ENCODE results near the gene PDCD10. TPM values are rescaled to one million over a fixed set of nuclear protein-coding genes. Genes with fewer than 3 reads are reported as not detected.

The PDCD10 gene
- total RNA-seq = 10 to 100 TPM; 39.6 to 63.5 (median 48.9) TPM

GRCh38 chr3:167734498-167735232 lies at the start of gene PDCD10:
TSS of gene PDCD10 (minus strand) at chr3:167734892. CDS start at chr3:167720157, 14,735 bp downstream.
- H3K4me3 ChIP-seq (ENCODE audit: low read depth, poor library complexity, severe bottlenecking) = peak within 1 kb of the TSS; percentile 93
- DNase-seq (ENCODE audit: low spot score in 2 of 2) = peak; percentile 98 to 99
- TF ChIP-seq POLR2A (IDR thresholded peaks at IDR 0.05) = no peak
- TF ChIP-seq, protein P1, sequence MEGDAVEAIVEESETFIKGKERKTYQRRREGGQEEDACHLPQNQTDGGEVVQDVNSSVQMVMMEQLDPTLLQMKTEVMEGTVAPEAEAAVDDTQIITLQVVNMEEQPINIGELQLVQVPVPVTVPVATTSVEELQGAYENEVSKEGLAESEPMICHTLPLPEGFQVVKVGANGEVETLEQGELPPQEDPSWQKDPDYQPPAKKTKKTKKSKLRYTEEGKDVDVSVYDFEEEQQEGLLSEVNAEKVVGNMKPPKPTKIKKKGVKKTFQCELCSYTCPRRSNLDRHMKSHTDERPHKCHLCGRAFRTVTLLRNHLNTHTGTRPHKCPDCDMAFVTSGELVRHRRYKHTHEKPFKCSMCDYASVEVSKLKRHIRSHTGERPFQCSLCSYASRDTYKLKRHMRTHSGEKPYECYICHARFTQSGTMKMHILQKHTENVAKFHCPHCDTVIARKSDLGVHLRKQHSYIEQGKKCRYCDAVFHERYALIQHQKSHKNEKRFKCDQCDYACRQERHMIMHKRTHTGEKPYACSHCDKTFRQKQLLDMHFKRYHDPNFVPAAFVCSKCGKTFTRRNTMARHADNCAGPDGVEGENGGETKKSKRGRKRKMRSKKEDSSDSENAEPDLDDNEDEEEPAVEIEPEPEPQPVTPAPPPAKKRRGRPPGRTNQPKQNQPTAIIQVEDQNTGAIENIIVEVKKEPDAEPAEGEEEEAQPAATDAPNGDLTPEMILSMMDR (IDR thresholded peaks at IDR 0.05) = no peak
- WGBS, 2 donors = 0% methylated on average over 40 to 46 of the region's 49 CpGs
- intact Hi-C loops (cut with DNase I; ENCODE audit: low total_unique reads) = no loop called here

DNA sequence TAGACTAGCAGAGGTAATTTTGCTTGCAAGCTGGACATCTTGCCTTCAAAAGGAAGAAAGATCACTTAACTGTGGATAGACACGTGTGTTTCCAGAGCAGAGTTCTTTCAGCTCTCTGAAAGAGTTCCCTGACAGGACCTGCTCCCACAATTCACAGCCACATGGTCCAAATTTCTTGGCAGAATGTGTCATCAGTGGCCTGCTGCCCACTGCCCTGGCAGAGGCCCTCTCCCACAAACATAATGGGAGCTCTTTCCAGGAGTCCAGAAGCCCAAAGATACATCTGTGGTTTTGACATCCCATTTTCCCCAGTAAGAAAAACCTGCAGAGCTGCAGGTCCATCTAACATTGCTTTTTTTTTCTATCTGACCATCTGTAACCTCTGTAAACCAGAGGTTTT lies 49.1 kb upstream of the PDCD10 start:
- intact Hi-C loops (cut with DNase I; ENCODE audit: low total_unique reads) = no loop called here
- no peak for DNase-seq (ENCODE audit: low spot score in 2 of 2)
- 36 to 58% methylated on average over 1 of the region's 1 CpG for WGBS, 2 donors
- H3K4me3 ChIP-seq (ENCODE audit: low read depth, poor library complexity, severe bottlenecking) = no peak overlapping the region
- TF ChIP-seq, protein P1 (IDR thresholded peaks at IDR 0.05) = no peak
- TF ChIP-seq POLR2A (IDR thresholded peaks at IDR 0.05) = no peak

GRCh38 chr3:167780214-167780883 lies 45.7 kb upstream of the PDCD10 start:
- H3K4me3 ChIP-seq (ENCODE audit: low read depth, poor library complexity, severe bottlenecking) = no peak overlapping the region
- WGBS, 2 donors = 71 to 80% methylated on average over 2 of the region's 2 CpGs
- TF ChIP-seq POLR2A (IDR thresholded peaks at IDR 0.05) = no peak
- TF ChIP-seq, protein P1 (IDR thresholded peaks at IDR 0.05) = no peak
- intact Hi-C loops (cut with DNase I; ENCODE audit: low total_unique reads) = no loop called here
- DNase-seq (ENCODE audit: low spot score in 2 of 2) = no peak

DNA sequence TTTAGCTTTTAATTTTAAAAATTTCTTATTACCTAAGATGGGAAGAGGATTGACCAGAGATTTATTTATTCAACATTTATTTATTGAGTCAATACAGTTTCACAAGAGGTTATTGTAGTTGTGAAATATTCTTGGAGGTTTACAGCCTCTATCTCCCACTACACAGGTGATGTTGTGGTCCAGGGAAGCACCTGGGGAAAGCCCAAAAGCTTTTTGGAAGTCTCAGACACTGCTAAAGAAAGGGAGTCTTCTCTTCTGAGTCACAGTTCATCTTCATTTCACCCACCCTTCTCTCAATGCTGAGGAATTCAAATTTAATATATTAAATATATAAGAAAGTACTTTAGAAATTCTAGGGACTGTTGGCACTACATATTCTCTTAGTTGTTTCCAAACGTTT lies 42.7 kb upstream of the PDCD10 start:
- intact Hi-C loops (cut with DNase I; ENCODE audit: low total_unique reads) = no loop called here
- no peak for DNase-seq (ENCODE audit: low spot score in 2 of 2)
- no peak overlapping the region for H3K4me3 ChIP-seq (ENCODE audit: low read depth, poor library complexity, severe bottlenecking)
- TF ChIP-seq, protein P1 (IDR thresholded peaks at IDR 0.05) = no peak
- no peak for TF ChIP-seq POLR2A (IDR thresholded peaks at IDR 0.05)
- 44 to 63% methylated on average over 1 of the region's 1 CpG for WGBS, 2 donors

- no peak for DNase-seq (ENCODE audit: low spot score in 2 of 2)
- 23 to 25% methylated on average over 4 of the region's 4 CpGs for WGBS, 2 donors
- TF ChIP-seq POLR2A (IDR thresholded peaks at IDR 0.05) = no peak
- TF ChIP-seq, protein P1 (IDR thresholded peaks at IDR 0.05) = no peak
- no peak overlapping the region for H3K4me3 ChIP-seq (ENCODE audit: low read depth, poor library complexity, severe bottlenecking)
- intact Hi-C loops (cut with DNase I; ENCODE audit: low total_unique reads) = no loop called here
Measured at GRCh38 chr3:167776066-167776685, 41.5 kb upstream of the PDCD10 start.

Data from lower leg skin (tissue), 4 donors.